HCT116 (cell line): ENCODE results near the gene SOHLH2.

Experiments
- CEBPB ChIP-seq: IDR thresholded peaks from 2 replicates; pipeline ENCODE4 v1.6.1; 2012; ENCODE audit warnings: low read depth
- CTCF ChIP-seq, 3 experiments: fragments of 200-600 bp in 1 of 3; sonication (generic) in 1 of 3; IDR thresholded peaks in 2 of 3; conservative IDR thresholded peaks in 1 of 3; 2 replicates each; pipeline ENCODE4 v1.5.1; 2012 to 2017; ENCODE audit warnings: low read depth in 2 of 3, low read length in 2 of 3, antibody characterized with exemption in 1 of 3, borderline replicate concordance in 1 of 3, control low read depth in 1 of 3, mild to moderate bottlenecking in 1 of 3, mixed read lengths in 1 of 3, mixed run types in 1 of 3, moderate library complexity in 1 of 3; ENCODE audit not compliant: insufficient read depth in 1 of 3
- POLR2A ChIP-seq: IDR thresholded peaks from 2 replicates; pipeline ENCODE4 v1.7.0; 2011; ENCODE audit warnings: borderline replicate concordance; ENCODE audit not compliant: insufficient read depth, insufficient read length; ENCODE audit errors: extremely low read depth
- RAD21 ChIP-seq: IDR thresholded peaks from 2 replicates; pipeline ENCODE4 v1.6.1; 2012; ENCODE audit warnings: low read depth, mild to moderate bottlenecking
- SIN3A ChIP-seq: IDR thresholded peaks from 2 replicates; pipeline ENCODE4 v1.6.1; 2012; ENCODE audit warnings: low read depth

GRCh38 chr13:36163809-36164308 lies 50.5 kb downstream of the SOHLH2 start:
- TF ChIP-seq POLR2A (no peak), CTCF (IDR thresholded peaks at IDR 0.05 in 2 of 3, conservative IDR thresholded peaks at IDR 0.05 in 1 of 3; ENCODE audit: borderline replicate concordance in 1 of 3, insufficient read depth in 1 of 3, low read depth in 2 of 3, low read length in 2 of 3) (no peak), SIN3A (no peak), CEBPB (no peak), RAD21 (no peak)
